Suprapubic skin (tissue), 4 donors: ENCODE results near the gene TSPAN15. TPM values are rescaled to one million over a fixed set of nuclear protein-coding genes. Genes with fewer than 3 reads are reported as not detected.

Experiments
- DNase-seq, 2 donors: peaks; one replicate each; pipeline ENCODE4 v3.0.0-alpha.2; 2019; ENCODE audit warnings: low spot score in 2 of 2
- H3K27ac ChIP-seq: fragments of 200-600 bp; sonication (generic); one replicate; pipeline ENCODE4 v1.5.1; 2019
- H3K27me3 ChIP-seq: fragments of 200-600 bp; sonication (generic); one replicate; pipeline ENCODE4 v1.5.1; 2019
- H3K36me3 ChIP-seq: fragments of 200-600 bp; sonication (generic); one replicate; pipeline ENCODE4 v1.5.1; 2019
- H3K4me1 ChIP-seq: fragments of 200-600 bp; sonication (generic); one replicate; pipeline ENCODE4 v1.5.1; 2019
- H3K4me3 ChIP-seq: fragments of 200-600 bp; sonication (generic); one replicate; pipeline ENCODE4 v1.5.1; 2019; ENCODE audit warnings: mild to moderate bottlenecking
- H3K9me3 ChIP-seq: fragments of 200-600 bp; sonication (generic); one replicate; pipeline ENCODE4 v1.5.1; 2019
- CTCF ChIP-seq, 2 donors: fragments of 200-600 bp in 1 of 2; fragments of 450-650 bp in 1 of 2; sonication (generic) in 1 of 2; IDR thresholded peaks; one replicate each; pipeline ENCODE4 v1.5.1; 2016 to 2019; ENCODE audit warnings: antibody characterized with exemption in 2 of 2, mild to moderate bottlenecking in 1 of 2, moderate library complexity in 1 of 2
- EP300 ChIP-seq: sonication (generic); formaldehyde crosslinking; IDR thresholded peaks from one replicate; pipeline ENCODE4 v1.6.1; 2017; ENCODE audit warnings: antibody characterized with exemption
- POLR2A ChIP-seq, 2 donors: fragments of 450-650 bp; IDR thresholded peaks; one replicate each; pipeline ENCODE4 v1.6.1; 2017; ENCODE audit warnings: antibody characterized with exemption in 2 of 2, mild to moderate bottlenecking in 2 of 2, moderate library complexity in 2 of 2
- POLR2AphosphoS5 ChIP-seq, 3 donors: sonication (generic); formaldehyde crosslinking; IDR thresholded peaks; one replicate each; pipeline ENCODE4 v1.6.1; 2017; ENCODE audit warnings: antibody characterized with exemption in 3 of 3
- WGBS: methylation state at CpG from one replicate; pipeline ENCODE4 v1.1.5; 2018; 5-methylcytosine and 5-hydroxymethylcytosine counted together
- total RNA-seq, 4 donors: library from RNA; depleted of rRNA; stranded (reverse); fragments of >200 nt; gene quantifications; one replicate each; pipeline ENCODE4 v1.1.0, GENCODE V29; 2016

The TSPAN15 gene
- total RNA-seq, 4 donors from 2014 or later: 4.0 to 18.1 (median 11.7) TPM

GRCh38 chr10:69457771-69458237 lies 6.5 kb downstream of the TSPAN15 start:
- Histone ChIP-seq H3K27ac (no peak overlapping the region), H3K4me1 (peaks cover 41% of the 10 kb centered on the region), H3K9me3 (no peaks in the 10 kb centered on the region), H3K4me3 (no peak overlapping the region), H3K27me3 (no peaks in the 10 kb centered on the region), H3K36me3 (no peaks in the 10 kb centered on the region)
- 74% methylated on average over 5 of the region's 5 CpGs for WGBS
- no peak for DNase-seq
- no peak for TF ChIP-seq EP300
- no peak for TF ChIP-seq POLR2AphosphoS5 (IDR thresholded peaks at IDR 0.05)
- no peak for TF ChIP-seq CTCF (IDR thresholded peaks at IDR 0.05)
- TF ChIP-seq POLR2A (IDR thresholded peaks at IDR 0.05): no peak

- DNase-seq: no peak
- 68% methylated on average over 10 of the region's 10 CpGs for WGBS
- H3K9me3 ChIP-seq: no peaks in the 10 kb centered on the region
- no peak overlapping the region for H3K27ac ChIP-seq
- H3K36me3 ChIP-seq: no peaks in the 10 kb centered on the region
- TF ChIP-seq POLR2A (IDR thresholded peaks at IDR 0.05) (no peak), POLR2AphosphoS5 (IDR thresholded peaks at IDR 0.05) (no peak), CTCF (IDR thresholded peaks at IDR 0.05) (no peak), EP300 (no peak)
- no peak overlapping the region for H3K4me3 ChIP-seq
- H3K27me3 ChIP-seq: no peaks in the 10 kb centered on the region
- peaks cover 35% of the 10 kb centered on the region for H3K4me1 ChIP-seq
Measured at GRCh38 chr10:69458430-69459100, 7.3 kb downstream of the TSPAN15 start.

- TF ChIP-seq EP300: no peak
- no peak for TF ChIP-seq POLR2A (IDR thresholded peaks at IDR 0.05)
- no peaks in the 10 kb centered on the region for H3K36me3 ChIP-seq
- no peaks in the 10 kb centered on the region for H3K27me3 ChIP-seq
- H3K27ac ChIP-seq: no peak overlapping the region
- H3K4me1 ChIP-seq: peaks cover 36% of the 10 kb centered on the region
- no peak overlapping the region for H3K4me3 ChIP-seq
- no peak for DNase-seq
- no peaks in the 10 kb centered on the region for H3K9me3 ChIP-seq
- WGBS: 70% methylated on average over 8 of the region's 8 CpGs
Measured at GRCh38 chr10:69459101-69459790, 8.0 kb downstream of the TSPAN15 start.

- 85% methylated on average over 7 of the region's 12 CpGs for WGBS
- DNase-seq: no peak
- no peaks in the 10 kb centered on the region for H3K9me3 ChIP-seq
- peak overlapping the region; percentile 23 for H3K27ac ChIP-seq
- H3K27me3 ChIP-seq: no peaks in the 10 kb centered on the region
- no peak for TF ChIP-seq POLR2AphosphoS5 (IDR thresholded peaks at IDR 0.05)
- no peak for TF ChIP-seq CTCF (IDR thresholded peaks at IDR 0.05)
- TF ChIP-seq POLR2A (IDR thresholded peaks at IDR 0.05): no peak
- TF ChIP-seq EP300: no peak
- no peak overlapping the region for H3K4me3 ChIP-seq
- H3K36me3 ChIP-seq: no peaks in the 10 kb centered on the region
- peaks cover 44% of the 10 kb centered on the region for H3K4me1 ChIP-seq
Measured at GRCh38 chr10:69459893-69460575, 8.8 kb downstream of the TSPAN15 start.

- 80% methylated on average over 8 of the region's 9 CpGs for WGBS
- Histone ChIP-seq H3K27ac (peak overlapping the region; percentile 23), H3K27me3 (no peaks in the 10 kb centered on the region), H3K36me3 (no peaks in the 10 kb centered on the region), H3K4me3 (no peak overlapping the region), H3K4me1 (peaks cover 47% of the 10 kb centered on the region), H3K9me3 (no peaks in the 10 kb centered on the region)
- no peak for TF ChIP-seq EP300
- no peak for TF ChIP-seq POLR2AphosphoS5 (IDR thresholded peaks at IDR 0.05)
- TF ChIP-seq POLR2A (IDR thresholded peaks at IDR 0.05): no peak
- TF ChIP-seq CTCF (IDR thresholded peaks at IDR 0.05): no peak
- DNase-seq: no peak
Measured at GRCh38 chr10:69460576-69461242, 9.4 kb downstream of the TSPAN15 start.
